SK-N-MC (cell line): ENCODE data around the gene POLR2J.

Source experiments
- EZH2 ChIP-seq: fragments of 200-600 bp; sonication (generic); IDR thresholded peaks from one replicate; pipeline ENCODE4 v1.6.1; 2017; ENCODE audit warnings: antibody characterized with exemption
- POLR2AphosphoS5 ChIP-seq: IDR thresholded peaks from 2 replicates; pipeline ENCODE4 v1.6.1; 2012; ENCODE audit warnings: mild to moderate bottlenecking, low read depth, low read length, borderline replicate concordance

DNA sequence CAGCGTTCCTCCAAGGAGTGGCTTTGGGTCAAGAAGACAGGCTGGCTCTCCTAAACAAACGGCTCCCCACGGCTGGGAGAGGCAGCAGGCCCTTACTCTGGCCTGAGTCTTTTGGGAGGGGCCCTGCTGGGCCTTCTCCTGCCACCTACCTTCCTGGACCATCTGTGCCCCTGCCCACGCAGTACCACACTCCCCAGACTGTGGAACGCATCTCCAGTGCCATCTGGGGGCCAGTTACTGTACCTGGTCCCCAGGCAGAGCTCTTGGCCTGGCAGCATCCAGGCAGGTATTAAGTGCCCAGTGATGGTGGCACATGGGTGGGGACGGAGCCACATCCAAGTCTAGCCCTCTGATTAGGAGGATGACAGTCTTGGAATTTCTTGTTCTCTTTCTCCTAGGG is 28.5 kb downstream of the POLR2J start:
- no peak for TF ChIP-seq EZH2
- TF ChIP-seq POLR2AphosphoS5 = no peak
